ENCODE results near the gene STK11IP.

The STK11IP gene

GRCh38 chr2:219611866-219612576 is 14.4 kb downstream of the STK11IP start:
- H3K27me3 ChIP-seq (ENCODE audit: control insufficient read depth, insufficient read depth, low read length), result no peaks in the 10 kb centered on the region
- H3K9me3 ChIP-seq (ENCODE audit: control insufficient read depth, insufficient read depth, low read length), result no peaks in the 10 kb centered on the region
- no peak overlapping the region for H3K9ac ChIP-seq (ENCODE audit: low read depth, low read length)
- H3K4me3 ChIP-seq (ENCODE audit: low read depth, low read length), result no peak overlapping the region
- no peak overlapping the region for H3K27ac ChIP-seq (ENCODE audit: low read depth, low read length)
- H3K4me1 ChIP-seq (ENCODE audit: control insufficient read depth, insufficient read depth, low read length), result no peaks in the 10 kb centered on the region
- H3K36me3 ChIP-seq (ENCODE audit: control insufficient read depth, insufficient read depth, low read length), result peaks cover 36% of the 10 kb centered on the region

- Histone ChIP-seq H3K4me1 (ENCODE audit: control insufficient read depth, insufficient read depth, low read length) (no peaks in the 10 kb centered on the region), H3K9ac (ENCODE audit: low read depth, low read length) (no peak overlapping the region), H3K9me3 (ENCODE audit: control insufficient read depth, insufficient read depth, low read length) (no peaks in the 10 kb centered on the region), H3K27ac (ENCODE audit: low read depth, low read length) (no peak overlapping the region), H3K27me3 (ENCODE audit: control insufficient read depth, insufficient read depth, low read length) (no peaks in the 10 kb centered on the region), H3K4me3 (ENCODE audit: low read depth, low read length) (no peak overlapping the region), H3K36me3 (ENCODE audit: control insufficient read depth, insufficient read depth, low read length) (peaks cover 34% of the 10 kb centered on the region)
Observed at GRCh38 chr2:219612577-219613286, 15.1 kb downstream of the STK11IP start.

GRCh38 chr2:219613461-219614070 is 15.9 kb downstream of the STK11IP start:
- Histone ChIP-seq H3K9me3 (ENCODE audit: control insufficient read depth, insufficient read depth, low read length) (no peaks in the 10 kb centered on the region), H3K4me3 (ENCODE audit: low read depth, low read length) (no peak overlapping the region), H3K27ac (ENCODE audit: low read depth, low read length) (no peak overlapping the region), H3K27me3 (ENCODE audit: control insufficient read depth, insufficient read depth, low read length) (no peaks in the 10 kb centered on the region), H3K9ac (ENCODE audit: low read depth, low read length) (no peak overlapping the region), H3K36me3 (ENCODE audit: control insufficient read depth, insufficient read depth, low read length) (peaks cover 33% of the 10 kb centered on the region), H3K4me1 (ENCODE audit: control insufficient read depth, insufficient read depth, low read length) (no peaks in the 10 kb centered on the region)

- Histone ChIP-seq H3K4me1 (ENCODE audit: control insufficient read depth, insufficient read depth, low read length) (no peaks in the 10 kb centered on the region), H3K9me3 (ENCODE audit: control insufficient read depth, insufficient read depth, low read length) (no peaks in the 10 kb centered on the region), H3K36me3 (ENCODE audit: control insufficient read depth, insufficient read depth, low read length) (peaks cover 28% of the 10 kb centered on the region), H3K27me3 (ENCODE audit: control insufficient read depth, insufficient read depth, low read length) (no peaks in the 10 kb centered on the region), H3K4me3 (ENCODE audit: low read depth, low read length) (no peak overlapping the region), H3K27ac (ENCODE audit: low read depth, low read length) (no peak overlapping the region), H3K9ac (ENCODE audit: low read depth, low read length) (no peak overlapping the region)
Observed at GRCh38 chr2:219614076-219614860, 16.6 kb downstream of the STK11IP start.

GRCh38 chr2:219615036-219615435 is 17.4 kb downstream of the STK11IP start:
- H3K27me3 ChIP-seq (ENCODE audit: control insufficient read depth, insufficient read depth, low read length), result no peaks in the 10 kb centered on the region
- no peaks in the 10 kb centered on the region for H3K4me1 ChIP-seq (ENCODE audit: control insufficient read depth, insufficient read depth, low read length)
- H3K27ac ChIP-seq (ENCODE audit: low read depth, low read length), result no peak overlapping the region
- H3K9me3 ChIP-seq (ENCODE audit: control insufficient read depth, insufficient read depth, low read length), result no peaks in the 10 kb centered on the region
- H3K9ac ChIP-seq (ENCODE audit: low read depth, low read length), result no peak overlapping the region
- peaks cover 20% of the 10 kb centered on the region for H3K36me3 ChIP-seq (ENCODE audit: control insufficient read depth, insufficient read depth, low read length)
- no peak overlapping the region for H3K4me3 ChIP-seq (ENCODE audit: low read depth, low read length)

GRCh38 chr2:219615894-219616293 is 18.2 kb downstream of the STK11IP start:
- no peak overlapping the region for H3K9ac ChIP-seq (ENCODE audit: low read depth, low read length)
- H3K4me3 ChIP-seq (ENCODE audit: low read depth, low read length), result no peak overlapping the region
- no peak overlapping the region for H3K27ac ChIP-seq (ENCODE audit: low read depth, low read length)
- H3K4me1 ChIP-seq (ENCODE audit: control insufficient read depth, insufficient read depth, low read length), result no peaks in the 10 kb centered on the region
- H3K27me3 ChIP-seq (ENCODE audit: control insufficient read depth, insufficient read depth, low read length), result no peaks in the 10 kb centered on the region
- peaks cover 20% of the 10 kb centered on the region for H3K36me3 ChIP-seq (ENCODE audit: control insufficient read depth, insufficient read depth, low read length)
- H3K9me3 ChIP-seq (ENCODE audit: control insufficient read depth, insufficient read depth, low read length), result no peaks in the 10 kb centered on the region

- no peak overlapping the region for H3K27ac ChIP-seq (ENCODE audit: low read depth, low read length)
- no peak overlapping the region for H3K9ac ChIP-seq (ENCODE audit: low read depth, low read length)
- no peaks in the 10 kb centered on the region for H3K27me3 ChIP-seq (ENCODE audit: control insufficient read depth, insufficient read depth, low read length)
- no peak overlapping the region for H3K4me3 ChIP-seq (ENCODE audit: low read depth, low read length)
- no peaks in the 10 kb centered on the region for H3K4me1 ChIP-seq (ENCODE audit: control insufficient read depth, insufficient read depth, low read length)
- peaks cover 20% of the 10 kb centered on the region for H3K36me3 ChIP-seq (ENCODE audit: control insufficient read depth, insufficient read depth, low read length)
- H3K9me3 ChIP-seq (ENCODE audit: control insufficient read depth, insufficient read depth, low read length), result no peaks in the 10 kb centered on the region
Observed at GRCh38 chr2:219616550-219616949, 18.9 kb downstream of the STK11IP start.

GRCh38 chr2:219618733-219619122 is 21.1 kb downstream of the STK11IP start:
- Histone ChIP-seq H3K9ac (ENCODE audit: low read depth, low read length) (no peak overlapping the region), H3K4me1 (ENCODE audit: control insufficient read depth, insufficient read depth, low read length) (no peaks in the 10 kb centered on the region), H3K9me3 (ENCODE audit: control insufficient read depth, insufficient read depth, low read length) (no peaks in the 10 kb centered on the region), H3K27me3 (ENCODE audit: control insufficient read depth, insufficient read depth, low read length) (no peaks in the 10 kb centered on the region; the same call in 1 of the 2 replicates), H3K27ac (ENCODE audit: low read depth, low read length) (no peak overlapping the region), H3K36me3 (ENCODE audit: control insufficient read depth, insufficient read depth, low read length) (peaks cover 11% of the 10 kb centered on the region; the same call in 1 of the 2 replicates), H3K4me3 (ENCODE audit: low read depth, low read length) (no peak overlapping the region)

- peaks cover 11% of the 10 kb centered on the region; the same call in 1 of the 2 replicates for H3K36me3 ChIP-seq (ENCODE audit: control insufficient read depth, insufficient read depth, low read length)
- no peaks in the 10 kb centered on the region for H3K4me1 ChIP-seq (ENCODE audit: control insufficient read depth, insufficient read depth, low read length)
- no peaks in the 10 kb centered on the region; the same call in 1 of the 2 replicates for H3K27me3 ChIP-seq (ENCODE audit: control insufficient read depth, insufficient read depth, low read length)
- H3K9me3 ChIP-seq (ENCODE audit: control insufficient read depth, insufficient read depth, low read length), result no peaks in the 10 kb centered on the region
- no peak overlapping the region for H3K27ac ChIP-seq (ENCODE audit: low read depth, low read length)
- no peak overlapping the region for H3K9ac ChIP-seq (ENCODE audit: low read depth, low read length)
- no peak overlapping the region for H3K4me3 ChIP-seq (ENCODE audit: low read depth, low read length)
Observed at GRCh38 chr2:219619235-219619634, 21.6 kb downstream of the STK11IP start.

GRCh38 chr2:219620546-219620945 is 22.9 kb downstream of the STK11IP start:
- Histone ChIP-seq H3K4me3 (ENCODE audit: low read depth, low read length) (no peak overlapping the region), H3K9ac (ENCODE audit: low read depth, low read length) (no peak overlapping the region), H3K4me1 (ENCODE audit: control insufficient read depth, insufficient read depth, low read length) (no peaks in the 10 kb centered on the region), H3K9me3 (ENCODE audit: control insufficient read depth, insufficient read depth, low read length) (no peaks in the 10 kb centered on the region), H3K36me3 (ENCODE audit: control insufficient read depth, insufficient read depth, low read length) (peaks cover 11% of the 10 kb centered on the region; the same call in 1 of the 2 replicates), H3K27me3 (ENCODE audit: control insufficient read depth, insufficient read depth, low read length) (no peaks in the 10 kb centered on the region; the same call in 1 of the 2 replicates), H3K27ac (ENCODE audit: low read depth, low read length) (no peak overlapping the region)
